ENCODE data around the gene CD36. TPM values are rescaled to one million over a fixed set of nuclear protein-coding genes. Genes with fewer than 3 reads are reported as not detected.

The CD36 gene
- total RNA-seq, 6 experiments from 2014 or later, result 14.0 to 73.8 (median 34.7) TPM

DNA sequence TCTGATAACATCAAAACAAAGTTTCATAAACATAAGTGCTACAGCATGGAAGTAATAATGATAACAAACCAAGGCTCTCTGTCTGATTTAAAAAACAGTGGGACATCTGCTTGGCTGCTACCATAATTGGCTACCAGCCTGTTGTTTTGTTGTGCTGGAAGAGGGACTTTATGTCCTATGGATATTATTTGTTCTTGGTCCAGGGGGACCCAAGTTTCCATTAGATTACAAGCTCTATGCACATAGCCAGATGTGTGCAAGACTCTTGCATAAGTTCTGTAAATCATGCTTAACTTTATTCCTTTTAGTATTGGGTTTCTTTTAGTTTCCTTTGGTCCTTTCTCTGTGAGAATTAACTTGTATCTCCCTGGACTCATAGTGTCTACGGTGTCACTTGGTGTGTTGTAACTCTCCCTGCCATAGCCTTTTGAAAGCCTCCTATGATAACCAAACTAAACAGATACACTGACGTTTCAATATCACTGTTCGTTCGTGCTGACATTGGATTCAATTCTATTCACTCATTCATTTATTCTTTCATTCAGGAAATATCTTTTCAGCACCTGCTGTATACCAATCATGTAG lies 41.4 kb upstream of the CD36 start:
- ATAC-seq (no peak), DNase-seq (no peak)
- Histone ChIP-seq H3K9me3 (no peaks in the 10 kb centered on the region), H3K4me1 (no peaks in the 10 kb centered on the region), H3K27me3 (no peaks in the 10 kb centered on the region), H3K4me3 (no peak overlapping the region), H3K36me3 (no peaks in the 10 kb centered on the region), H3K27ac (no peak overlapping the region)
- WGBS (ENCODE audit: insufficient coverage, low coverage, low lambda C conversion rate, missing lambda C conversion rate), result 50% methylated on average over 4 of the region's 4 CpGs
- intact Hi-C loops (cut with DNase I), result no loop called here
- no peak for TF ChIP-seq POLR2A (IDR thresholded peaks at IDR 0.05)
- TF ChIP-seq, protein P1, sequence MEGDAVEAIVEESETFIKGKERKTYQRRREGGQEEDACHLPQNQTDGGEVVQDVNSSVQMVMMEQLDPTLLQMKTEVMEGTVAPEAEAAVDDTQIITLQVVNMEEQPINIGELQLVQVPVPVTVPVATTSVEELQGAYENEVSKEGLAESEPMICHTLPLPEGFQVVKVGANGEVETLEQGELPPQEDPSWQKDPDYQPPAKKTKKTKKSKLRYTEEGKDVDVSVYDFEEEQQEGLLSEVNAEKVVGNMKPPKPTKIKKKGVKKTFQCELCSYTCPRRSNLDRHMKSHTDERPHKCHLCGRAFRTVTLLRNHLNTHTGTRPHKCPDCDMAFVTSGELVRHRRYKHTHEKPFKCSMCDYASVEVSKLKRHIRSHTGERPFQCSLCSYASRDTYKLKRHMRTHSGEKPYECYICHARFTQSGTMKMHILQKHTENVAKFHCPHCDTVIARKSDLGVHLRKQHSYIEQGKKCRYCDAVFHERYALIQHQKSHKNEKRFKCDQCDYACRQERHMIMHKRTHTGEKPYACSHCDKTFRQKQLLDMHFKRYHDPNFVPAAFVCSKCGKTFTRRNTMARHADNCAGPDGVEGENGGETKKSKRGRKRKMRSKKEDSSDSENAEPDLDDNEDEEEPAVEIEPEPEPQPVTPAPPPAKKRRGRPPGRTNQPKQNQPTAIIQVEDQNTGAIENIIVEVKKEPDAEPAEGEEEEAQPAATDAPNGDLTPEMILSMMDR (IDR thresholded peaks at IDR 0.05), result no peak

DNA sequence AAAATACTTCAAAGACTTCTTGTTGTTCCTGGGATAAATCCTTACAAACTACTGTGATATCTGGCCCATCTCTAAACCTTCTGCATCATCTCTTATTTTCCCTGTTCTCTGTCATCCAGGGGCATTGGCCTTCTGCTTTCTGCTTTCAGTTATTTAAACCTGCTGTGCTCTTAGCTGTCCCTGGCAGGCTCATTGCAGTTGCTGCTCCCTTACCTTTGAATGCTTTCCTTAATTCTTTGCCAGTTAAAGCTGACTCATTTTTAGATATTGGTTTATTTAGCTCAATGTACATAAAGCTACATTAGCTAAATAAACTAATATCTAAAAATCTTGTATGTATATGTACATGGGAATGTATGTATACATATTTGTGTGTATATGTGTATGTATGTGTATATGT lies 40.6 kb upstream of the CD36 start:
- ATAC-seq (no peak), DNase-seq (no peak)

DNA sequence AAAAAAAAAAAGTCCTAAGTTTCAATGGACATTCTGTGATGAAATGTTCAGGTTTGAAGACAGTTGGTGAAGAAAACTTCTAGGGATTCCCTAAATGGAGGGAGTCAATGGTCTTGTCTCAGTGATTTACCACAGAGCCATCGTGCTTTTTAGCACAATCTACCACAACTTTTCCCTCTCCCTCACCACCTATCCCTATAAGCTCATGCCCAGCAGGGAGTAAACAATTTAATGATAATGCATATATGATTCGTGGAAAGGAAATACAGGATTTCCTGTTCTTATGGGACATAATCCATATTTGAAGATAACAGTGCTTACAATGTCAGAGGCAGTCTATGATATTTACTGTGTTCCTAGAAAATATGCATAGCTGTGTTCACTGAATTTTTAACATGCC lies 38.4 kb upstream of the CD36 start:
- no peaks in the 10 kb centered on the region for H3K4me1 ChIP-seq
- no peak overlapping the region for H3K27ac ChIP-seq
- no peaks in the 10 kb centered on the region for H3K36me3 ChIP-seq
- TF ChIP-seq, protein P1 (IDR thresholded peaks at IDR 0.05), result no peak
- TF ChIP-seq POLR2A (IDR thresholded peaks at IDR 0.05), result no peak
- no peaks in the 10 kb centered on the region for H3K27me3 ChIP-seq
- intact Hi-C loops (cut with DNase I), result no loop called here
- DNase-seq (no peak), ATAC-seq (no peak)
- no peaks in the 10 kb centered on the region for H3K9me3 ChIP-seq
- 61% methylated on average over 2 of the region's 2 CpGs for whole genome bisulfite sequencing (ENCODE audit: insufficient coverage, low coverage, low lambda C conversion rate, missing lambda C conversion rate)
- H3K4me3 ChIP-seq, result no peak overlapping the region

More for the DNA sequence above, 40.6 kb upstream of the CD36 start:
- H3K27ac ChIP-seq, result no peak overlapping the region
- no peaks in the 10 kb centered on the region for H3K27me3 ChIP-seq
- intact Hi-C loops (cut with DNase I), result no loop called here
- no peaks in the 10 kb centered on the region for H3K9me3 ChIP-seq
- no peaks in the 10 kb centered on the region for H3K4me1 ChIP-seq
- no peak overlapping the region for H3K4me3 ChIP-seq
- no peaks in the 10 kb centered on the region for H3K36me3 ChIP-seq
- no peak for TF ChIP-seq POLR2A (IDR thresholded peaks at IDR 0.05)
- TF ChIP-seq, protein P1 (IDR thresholded peaks at IDR 0.05), result no peak

DNA sequence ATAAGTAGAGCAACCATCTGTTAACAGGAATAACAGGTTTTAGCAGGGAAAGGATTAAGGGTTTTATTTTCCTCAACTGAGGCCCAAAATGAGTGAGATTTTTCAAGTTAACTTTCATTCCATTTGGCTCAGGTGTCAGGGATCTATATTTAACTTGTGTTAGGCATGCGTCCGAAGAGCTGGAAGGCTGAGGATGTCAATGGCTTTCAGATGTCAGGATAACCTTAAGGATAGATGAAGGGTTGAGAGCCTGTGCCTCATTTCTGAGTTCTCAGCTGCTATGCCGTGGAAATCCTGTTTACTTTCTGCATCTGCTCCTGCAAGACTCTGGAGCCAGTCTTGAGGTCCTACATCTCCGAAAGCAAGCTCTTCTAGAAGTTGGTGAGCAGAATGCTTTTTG lies 36.4 kb upstream of the CD36 start:
- ATAC-seq (no peak), DNase-seq (no peak)
- Histone ChIP-seq H3K4me1 (no peaks in the 10 kb centered on the region), H3K36me3 (no peaks in the 10 kb centered on the region), H3K4me3 (no peak overlapping the region), H3K27ac (no peak overlapping the region), H3K27me3 (no peaks in the 10 kb centered on the region), H3K9me3 (no peaks in the 10 kb centered on the region)
- 62% methylated on average over 3 of the region's 4 CpGs for WGBS (ENCODE audit: insufficient coverage, low coverage, low lambda C conversion rate, missing lambda C conversion rate)
- intact Hi-C loops (cut with DNase I), result no loop called here
- no peak for TF ChIP-seq POLR2A (IDR thresholded peaks at IDR 0.05)
- TF ChIP-seq, protein P1 (IDR thresholded peaks at IDR 0.05), result no peak

DNA sequence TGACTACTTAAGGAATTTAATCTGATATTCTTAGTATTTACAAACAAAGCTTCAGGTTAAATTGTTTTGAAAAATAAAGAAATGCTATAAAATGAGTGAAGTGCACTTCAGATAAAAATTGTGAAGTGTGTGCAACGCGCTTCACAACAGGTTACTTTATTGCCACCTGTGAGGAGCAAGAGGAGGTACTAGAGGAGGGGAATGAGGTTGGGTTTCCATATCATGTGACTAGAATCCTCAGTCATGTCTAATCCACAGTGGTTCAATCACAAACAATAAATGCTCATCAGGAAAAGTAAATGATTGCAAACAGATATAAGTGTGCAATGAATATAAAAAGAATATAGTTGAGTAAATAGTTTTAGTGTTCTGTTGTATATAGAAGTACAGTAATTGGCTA lies 34.5 kb upstream of the CD36 start:
- TF ChIP-seq POLR2A (IDR thresholded peaks at IDR 0.05), result no peak
- TF ChIP-seq, protein P1 (IDR thresholded peaks at IDR 0.05), result no peak
- Histone ChIP-seq H3K4me3 (no peak overlapping the region), H3K9me3 (no peaks in the 10 kb centered on the region), H3K27me3 (no peaks in the 10 kb centered on the region), H3K4me1 (peaks cover 0 to 12% (median 4%) of the 10 kb centered on the region in 4 donors), H3K36me3 (no peaks in the 10 kb centered on the region), H3K27ac (no peak overlapping the region)
- no peak for ATAC-seq
- no peak for DNase-seq
- whole genome bisulfite sequencing (ENCODE audit: insufficient coverage, low coverage, low lambda C conversion rate, missing lambda C conversion rate), result 100% methylated on average over 2 of the region's 2 CpGs
- intact Hi-C loops (cut with DNase I), result no loop called here

Measured in right lobe of liver (tissue), 6 donors.